Vagina (tissue), 2 donors: Measurements from ENCODE around the gene LDB2.

Experiments
- POLR2A ChIP-seq, 2 donors: fragments of 450-650 bp; IDR thresholded peaks; one replicate each; pipeline ENCODE4 v1.6.1; 2017; ENCODE audit warnings: antibody characterized with exemption in 2 of 2, mild to moderate bottlenecking in 2 of 2, moderate library complexity in 2 of 2
- POLR2AphosphoS5 ChIP-seq, 2 donors: sonication (generic); formaldehyde crosslinking; IDR thresholded peaks; one replicate each; pipeline ENCODE4 v1.9.0; 2017; ENCODE audit warnings: antibody characterized with exemption in 2 of 2, mild to moderate bottlenecking in 2 of 2, low read depth in 1 of 2; ENCODE audit not compliant: insufficient read depth in 1 of 2
- TF ChIP-seq, protein P1 (sequence below), 3 experiments: fragments of 450-650 bp in 2 of 3; fragments of 200-600 bp in 1 of 3; sonication (generic) in 1 of 3; IDR thresholded peaks; one replicate each; pipeline ENCODE4 v1.5.1; 2017 to 2019; ENCODE audit warnings: antibody characterized with exemption in 3 of 3, mild to moderate bottlenecking in 2 of 3, moderate library complexity in 2 of 3

DNA sequence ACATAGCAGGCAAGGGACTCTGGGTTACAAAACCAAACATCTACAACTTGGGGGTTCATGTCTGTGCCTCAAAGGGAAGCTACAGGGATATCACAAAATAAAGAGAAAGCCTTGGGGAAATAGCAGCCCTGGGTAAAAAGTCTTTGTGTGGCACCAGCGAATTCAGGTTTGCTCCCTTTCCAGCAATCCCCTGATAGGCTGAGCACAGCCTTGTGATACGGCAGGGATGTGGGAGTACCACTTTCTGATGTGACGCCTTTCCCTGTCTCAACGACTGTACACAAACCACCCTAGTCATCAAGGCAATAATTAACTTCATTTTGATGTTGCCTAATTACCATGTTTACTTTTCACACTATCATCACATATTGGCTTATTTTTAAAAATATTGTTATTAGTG lies 164.9 kb downstream of the LDB2 start:
- TF ChIP-seq, protein P1, sequence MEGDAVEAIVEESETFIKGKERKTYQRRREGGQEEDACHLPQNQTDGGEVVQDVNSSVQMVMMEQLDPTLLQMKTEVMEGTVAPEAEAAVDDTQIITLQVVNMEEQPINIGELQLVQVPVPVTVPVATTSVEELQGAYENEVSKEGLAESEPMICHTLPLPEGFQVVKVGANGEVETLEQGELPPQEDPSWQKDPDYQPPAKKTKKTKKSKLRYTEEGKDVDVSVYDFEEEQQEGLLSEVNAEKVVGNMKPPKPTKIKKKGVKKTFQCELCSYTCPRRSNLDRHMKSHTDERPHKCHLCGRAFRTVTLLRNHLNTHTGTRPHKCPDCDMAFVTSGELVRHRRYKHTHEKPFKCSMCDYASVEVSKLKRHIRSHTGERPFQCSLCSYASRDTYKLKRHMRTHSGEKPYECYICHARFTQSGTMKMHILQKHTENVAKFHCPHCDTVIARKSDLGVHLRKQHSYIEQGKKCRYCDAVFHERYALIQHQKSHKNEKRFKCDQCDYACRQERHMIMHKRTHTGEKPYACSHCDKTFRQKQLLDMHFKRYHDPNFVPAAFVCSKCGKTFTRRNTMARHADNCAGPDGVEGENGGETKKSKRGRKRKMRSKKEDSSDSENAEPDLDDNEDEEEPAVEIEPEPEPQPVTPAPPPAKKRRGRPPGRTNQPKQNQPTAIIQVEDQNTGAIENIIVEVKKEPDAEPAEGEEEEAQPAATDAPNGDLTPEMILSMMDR (IDR thresholded peaks at IDR 0.05) = no peak
- TF ChIP-seq POLR2AphosphoS5 (IDR thresholded peaks at IDR 0.05; ENCODE audit: insufficient read depth in 1 of 2, low read depth in 1 of 2) = no peak
- TF ChIP-seq POLR2A (IDR thresholded peaks at IDR 0.05) = no peak
